M059J (cell line): ENCODE measurements around the gene GGTLC3. TPM values are rescaled to one million over a fixed set of nuclear protein-coding genes. Genes with fewer than 3 reads are reported as not detected.
"Not testable (repeated sequence)": the region's sequence is repeated elsewhere in the genome, so short reads cannot be mapped to it uniquely, and the experiment has no call there.

ENCODE experiments used
- DNase-seq: peaks from one replicate; pipeline ENCODE4 v3.0.0-alpha.2; 2012; ENCODE audit warnings: low read depth
- total RNA-seq: library from RNA; depleted of rRNA; stranded (reverse); fragments of >200 nt; shearing (Covaris generic); gene quantifications from 2 replicates; pipeline ENCODE4 v1.2.3, GENCODE V29; 2014; rRNA removed

GGTLC3 gene
- total RNA-seq = not detected in 2 replicates

DNA sequence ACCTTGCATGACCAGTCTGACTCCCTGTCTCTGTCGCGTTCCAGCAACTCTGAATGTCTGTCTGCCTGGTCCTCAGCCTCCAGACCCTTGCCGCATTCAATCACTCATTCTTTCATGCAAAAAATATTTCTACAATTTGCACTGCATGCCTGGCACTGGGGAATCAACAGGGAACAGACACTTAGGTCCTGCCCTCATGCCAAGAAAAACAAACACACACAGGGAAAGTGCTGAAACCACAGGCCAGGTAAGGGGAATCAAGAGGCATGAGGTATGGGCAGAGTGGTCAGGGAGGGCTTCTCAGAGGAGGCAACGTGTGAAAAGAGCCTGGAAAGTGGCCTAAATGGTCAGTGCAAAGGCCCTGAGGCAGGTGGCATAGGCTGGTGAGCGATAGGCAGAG lies at the start of gene GGTLC3:
GGTLC3 (minus strand) TSS at position 101 of the 400 bp plus-strand sequence. CDS start 264 bp downstream, outside the sequence.
- not testable (repeated sequence) for DNase-seq

DNA sequence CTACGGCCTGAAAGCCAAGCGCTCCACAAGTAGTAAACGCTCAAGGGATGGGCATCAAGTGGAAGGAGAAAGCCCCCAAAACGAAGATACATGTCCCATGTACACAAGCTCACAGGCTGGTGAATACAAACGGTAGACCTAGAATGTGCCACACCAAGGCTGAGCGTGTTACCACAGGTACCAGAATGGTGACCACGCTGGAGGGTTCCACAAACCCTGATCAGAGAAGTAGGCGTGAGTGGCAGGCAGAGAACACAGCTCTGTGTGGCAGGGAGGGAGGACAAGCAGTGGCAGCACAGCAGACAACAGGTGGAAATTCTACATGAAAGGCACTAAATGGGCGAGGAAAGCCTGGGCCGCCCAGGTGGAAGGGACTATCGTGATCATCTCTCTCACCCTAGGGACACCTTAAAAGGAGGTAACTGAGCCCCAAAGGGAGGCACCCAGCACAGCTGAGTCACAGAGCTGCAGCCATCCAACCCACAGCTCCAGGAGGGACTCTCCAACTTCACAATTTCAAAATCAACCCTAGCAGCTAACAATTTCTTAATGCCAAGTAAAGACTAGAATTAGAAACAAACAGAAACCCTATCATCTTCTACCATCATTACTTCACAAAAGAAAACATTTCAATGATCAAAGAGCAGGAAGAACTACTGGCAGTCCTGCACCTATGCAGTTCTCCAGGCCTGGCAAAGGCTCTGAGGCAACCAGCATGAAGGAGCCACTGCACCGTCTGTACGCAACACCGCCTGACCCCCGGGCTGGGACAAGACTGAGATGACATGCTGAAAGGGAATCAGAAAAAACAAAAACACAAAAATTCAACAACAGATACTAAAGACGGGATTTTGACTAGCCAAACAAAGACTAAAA lies 42.4 kb upstream of the GGTLC3 start:
- not testable (repeated sequence) for DNase-seq

DNA sequence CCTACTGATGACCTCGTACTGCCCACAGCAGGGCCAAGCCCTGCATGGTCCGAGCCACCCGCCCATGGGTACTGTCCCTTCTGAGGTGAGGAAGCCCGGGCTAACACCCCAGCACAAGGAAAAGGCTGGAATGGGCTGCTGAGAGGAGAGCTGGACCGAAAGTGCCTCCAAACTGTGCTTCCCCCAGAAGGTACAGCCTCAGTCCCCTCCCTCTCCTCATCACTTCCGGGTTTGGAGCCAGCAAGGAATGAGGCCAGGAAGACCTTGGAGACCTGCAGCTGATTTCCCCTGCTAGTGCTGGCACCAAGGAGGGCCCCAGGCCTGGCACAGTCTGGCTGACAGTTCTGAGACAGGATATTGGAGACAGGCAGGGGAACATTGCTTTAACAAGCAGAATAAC lies 41.0 kb upstream of the GGTLC3 start:
- DNase-seq = not testable (repeated sequence)

DNA sequence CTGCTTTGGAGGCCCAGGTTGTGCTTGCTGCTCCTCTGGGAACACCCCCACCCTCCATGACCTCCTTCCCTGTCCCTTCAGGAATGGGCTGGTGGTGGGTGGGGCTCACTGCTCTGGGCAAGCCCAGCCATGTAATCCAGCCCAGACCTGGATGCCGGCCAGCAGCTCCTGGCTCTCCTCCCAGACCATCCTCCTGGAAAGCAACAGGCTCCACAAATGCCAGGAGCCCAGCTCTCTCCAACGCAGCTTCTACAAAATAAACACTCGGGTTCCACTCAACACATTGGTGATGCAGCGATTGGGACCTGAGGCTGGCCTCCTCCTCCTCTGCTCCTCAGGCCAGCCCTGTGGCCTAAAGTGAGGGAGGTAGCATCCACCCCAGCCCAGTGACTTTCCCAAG lies 40.6 kb upstream of the GGTLC3 start:
- DNase-seq = not testable (repeated sequence)

DNA sequence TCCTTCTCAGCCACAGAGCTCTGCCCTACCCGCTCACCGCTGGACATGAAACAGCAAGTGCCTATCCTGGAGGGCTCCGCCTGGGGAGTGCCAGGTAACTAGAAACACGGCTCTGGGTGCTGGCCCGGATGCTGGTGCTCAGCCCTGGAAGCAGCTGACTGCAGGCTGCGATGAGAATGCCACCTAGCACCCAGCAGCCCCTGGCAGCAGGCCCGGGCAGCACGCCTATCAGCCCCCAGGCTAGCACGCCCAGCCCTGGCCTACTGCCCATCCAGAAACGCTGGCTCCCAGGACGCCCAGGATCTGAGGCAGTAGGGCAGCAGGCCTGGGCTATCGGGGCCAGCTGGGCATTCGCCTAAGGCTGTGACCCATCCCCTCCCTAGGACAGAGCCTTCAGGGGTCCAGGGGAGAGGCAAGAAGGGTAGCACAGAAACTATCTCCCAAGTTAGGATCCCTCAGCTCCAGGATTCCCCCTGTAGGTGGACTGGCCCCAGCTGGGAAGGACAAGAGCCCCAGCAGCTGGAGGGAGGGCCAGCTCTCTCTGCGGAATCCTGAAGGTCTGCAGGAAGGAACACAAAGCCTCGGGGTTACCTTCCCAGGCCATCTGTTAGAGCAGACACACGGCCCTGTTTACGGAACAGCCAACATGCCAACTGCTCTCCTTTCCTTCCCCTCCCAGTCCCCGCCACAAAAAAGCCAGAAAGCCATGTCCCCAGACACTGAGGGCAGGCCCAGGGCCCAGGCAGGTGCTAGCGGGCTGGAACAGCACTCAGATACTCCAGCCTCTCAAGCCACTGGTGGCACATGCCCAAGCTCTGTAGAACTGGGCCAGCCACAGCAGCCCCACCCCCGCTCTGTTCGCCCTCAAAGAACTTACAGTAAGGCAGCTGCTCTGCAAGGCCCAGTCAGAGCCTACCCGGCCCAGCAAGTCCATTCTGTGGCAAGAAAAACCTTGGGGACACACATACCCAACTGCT lies 36.6 kb upstream of the GGTLC3 start:
- DNase-seq = not testable (repeated sequence)

DNA sequence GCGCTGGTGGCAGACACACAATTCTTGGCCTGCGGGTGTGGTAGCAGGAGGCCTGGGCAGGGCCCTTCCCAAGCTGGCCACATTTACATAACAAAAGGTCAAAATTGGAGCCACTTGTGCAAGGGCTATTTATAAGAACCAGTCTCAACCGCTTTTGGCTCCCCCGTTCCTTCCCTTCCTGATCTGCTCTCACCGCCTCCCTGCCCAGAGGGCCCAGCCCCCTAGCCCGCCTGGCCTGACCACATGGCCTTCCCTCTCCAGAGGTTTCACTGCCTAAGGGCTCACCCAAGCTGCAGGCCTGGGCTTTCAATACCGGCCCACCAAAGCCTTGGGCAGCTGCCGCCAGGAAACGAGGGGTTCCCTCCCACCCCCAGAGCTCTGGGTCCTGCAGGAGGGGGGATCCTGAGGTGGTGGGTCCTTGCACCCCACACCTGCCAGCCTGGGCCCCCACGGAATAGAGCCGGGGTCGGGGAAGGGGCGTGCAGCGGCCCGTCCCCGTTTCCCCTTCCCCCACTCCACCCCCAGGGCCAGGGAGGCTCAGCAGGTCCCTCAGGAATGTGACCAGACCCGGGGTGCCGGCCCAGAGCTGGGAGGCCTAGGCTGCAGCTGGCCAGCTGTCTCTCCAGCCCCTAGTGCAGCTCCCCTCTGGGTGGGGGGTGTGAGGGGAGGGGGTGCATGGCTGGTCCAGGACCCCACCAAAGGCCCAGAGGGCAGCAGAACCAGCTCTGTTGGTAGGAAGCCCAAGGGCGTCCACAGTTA lies 35.1 kb upstream of the GGTLC3 start:
- DNase-seq = not testable (repeated sequence)

DNA sequence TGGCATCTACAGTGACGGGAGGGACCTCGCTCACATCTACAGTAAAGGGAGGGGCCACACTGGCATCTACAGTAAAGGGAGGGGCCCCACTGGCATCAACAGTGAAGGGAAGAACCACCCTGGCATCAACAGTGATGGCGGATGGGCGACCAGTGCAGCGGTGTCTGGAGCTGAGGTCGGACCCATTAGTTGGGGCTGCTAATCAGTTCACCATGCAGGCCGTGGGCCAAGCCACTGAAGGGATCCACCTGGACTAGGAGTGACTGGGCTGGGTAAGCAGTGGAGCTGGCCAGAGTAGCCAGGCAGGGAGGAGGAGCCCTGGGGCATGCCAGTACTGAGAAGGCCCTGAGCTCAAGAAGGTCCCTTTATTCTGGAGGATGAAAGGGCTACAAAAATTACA lies 33.1 kb upstream of the GGTLC3 start:
- DNase-seq = not testable (repeated sequence)

DNA sequence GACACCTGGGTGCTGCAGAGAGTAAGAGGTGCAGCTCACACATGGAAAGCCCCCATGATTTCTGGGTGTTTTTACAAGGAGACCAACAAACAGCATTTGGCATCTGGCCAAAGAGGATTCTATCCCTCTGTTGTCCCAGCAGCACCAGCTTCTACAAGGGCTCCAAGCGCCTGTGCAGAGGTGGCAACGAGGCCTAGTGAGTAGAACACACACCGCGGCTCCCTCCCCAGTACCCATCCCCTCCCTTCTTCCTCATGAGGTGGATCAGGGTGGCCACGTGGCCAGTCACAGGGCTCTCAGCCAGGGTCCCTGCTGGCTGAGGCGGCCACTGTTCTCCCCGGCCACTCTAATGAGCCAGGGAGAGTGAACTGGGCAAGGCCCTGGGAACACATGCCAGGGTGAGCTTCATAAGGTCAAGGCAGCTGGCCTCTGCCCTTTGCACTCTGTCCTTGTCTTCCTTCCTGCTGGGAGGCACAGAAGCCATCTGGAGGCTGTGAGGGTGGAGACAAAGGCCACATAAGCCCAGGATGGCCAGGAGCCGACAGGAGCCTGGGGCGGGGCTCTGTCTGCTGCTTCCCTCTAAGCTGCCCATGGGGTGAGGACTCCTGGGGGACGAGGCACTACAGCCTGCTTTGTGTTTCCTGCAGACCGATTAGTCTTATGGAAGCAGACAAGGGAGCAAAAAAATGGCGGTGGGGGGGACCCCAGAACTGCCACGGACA lies 31.7 kb upstream of the GGTLC3 start:
- not testable (repeated sequence) for DNase-seq

DNA sequence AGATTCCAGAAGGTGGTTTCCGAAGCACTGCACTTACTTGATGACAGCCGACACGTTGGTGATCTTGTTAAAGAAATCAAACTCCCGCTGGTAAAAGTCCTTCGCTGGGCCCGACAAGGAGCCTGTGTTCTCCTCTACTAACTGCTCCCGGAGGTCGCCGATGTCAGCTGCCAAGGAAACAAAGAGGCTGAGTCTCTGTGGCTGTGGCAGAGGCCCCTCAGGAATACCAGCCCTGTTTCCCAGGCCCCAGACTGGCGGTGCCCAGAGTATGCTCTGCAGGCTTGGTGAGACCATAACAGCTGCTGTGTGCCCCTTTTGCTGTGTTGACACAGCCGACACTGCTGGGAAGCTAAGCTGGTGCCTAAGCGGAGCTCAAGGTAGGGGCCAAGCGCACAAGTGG lies 26.7 kb upstream of the GGTLC3 start:
- not testable (repeated sequence) for DNase-seq

DNA sequence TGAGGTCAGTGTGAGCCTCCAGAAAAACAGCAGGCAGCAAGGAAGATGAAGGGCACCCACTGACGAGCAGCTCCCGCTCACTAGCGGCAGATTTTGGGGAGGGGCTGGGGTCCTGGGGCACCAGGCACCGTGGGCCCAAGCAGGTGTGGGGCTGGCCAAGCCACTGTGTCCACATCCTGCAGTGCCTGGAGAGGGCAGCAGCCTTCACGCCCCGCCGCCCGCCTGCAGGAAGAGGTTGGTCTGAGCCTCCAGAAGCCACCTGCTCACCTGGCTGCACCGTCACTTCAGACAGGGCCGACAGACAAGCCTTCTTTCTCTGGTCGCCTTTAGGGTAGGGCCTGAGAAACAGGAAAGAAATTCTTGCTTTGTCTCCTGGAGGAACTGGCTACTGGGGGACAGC lies 25.4 kb upstream of the GGTLC3 start:
- not testable (repeated sequence) for DNase-seq

DNA sequence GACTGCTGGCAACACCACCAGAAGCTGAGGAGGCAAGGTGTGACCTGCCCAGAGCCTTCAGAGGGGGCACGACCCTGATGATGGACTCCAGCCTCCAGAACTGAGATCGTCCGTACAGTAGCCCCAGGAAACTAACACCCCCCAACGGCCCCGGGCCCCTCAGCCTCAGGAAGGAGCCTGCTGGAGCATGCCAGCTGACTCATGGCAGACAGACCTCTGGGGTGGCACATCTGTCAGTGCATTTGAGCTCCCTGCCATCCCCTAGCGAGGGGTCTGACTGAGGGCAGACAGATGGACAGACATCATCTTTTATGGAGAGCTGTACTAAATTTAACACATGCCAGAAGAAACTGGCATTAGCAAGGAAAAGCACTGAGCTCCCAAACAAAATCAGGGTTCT lies 22.0 kb upstream of the GGTLC3 start:
- DNase-seq = not testable (repeated sequence)

DNA sequence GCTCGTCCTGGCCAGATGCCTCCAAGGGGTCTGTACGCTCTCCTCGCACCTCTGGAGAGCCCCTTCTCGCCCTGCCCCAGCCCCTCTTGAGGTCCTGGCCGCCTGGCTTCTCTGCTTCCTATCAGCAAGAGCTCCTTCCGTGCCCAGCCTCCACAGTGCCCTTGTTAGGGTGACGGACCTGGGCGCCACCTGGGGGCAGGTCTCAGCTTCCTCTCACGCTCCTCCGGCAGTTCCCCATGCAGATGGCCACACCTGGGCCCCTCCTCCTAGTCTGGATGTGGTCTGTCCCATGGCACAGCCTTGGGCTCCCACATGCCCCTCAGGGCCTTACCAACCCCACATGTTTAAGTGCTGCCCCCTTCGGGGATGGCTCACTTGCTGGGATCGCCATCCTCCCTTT lies 16.4 kb upstream of the GGTLC3 start:
- not testable (repeated sequence) for DNase-seq

DNA sequence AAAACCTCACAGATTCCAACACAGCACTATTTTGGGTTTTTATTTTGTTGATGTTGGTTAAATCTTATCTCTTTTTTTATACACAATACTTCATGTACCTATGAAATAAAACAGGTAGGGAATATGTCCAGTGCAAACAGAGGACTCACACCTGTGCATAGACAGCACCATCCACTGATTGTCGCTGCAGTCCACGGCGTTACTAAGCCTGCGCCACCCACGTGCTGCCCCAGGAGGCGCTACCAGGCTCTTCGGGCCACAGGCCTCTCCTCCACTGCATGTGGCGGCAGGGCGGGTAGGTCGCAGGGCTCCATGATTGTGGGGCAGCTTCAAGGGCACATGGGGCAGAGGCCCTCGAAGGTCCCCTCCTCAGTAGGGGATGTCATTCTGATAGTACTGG lies 15.7 kb upstream of the GGTLC3 start:
- not testable (repeated sequence) for DNase-seq

DNA sequence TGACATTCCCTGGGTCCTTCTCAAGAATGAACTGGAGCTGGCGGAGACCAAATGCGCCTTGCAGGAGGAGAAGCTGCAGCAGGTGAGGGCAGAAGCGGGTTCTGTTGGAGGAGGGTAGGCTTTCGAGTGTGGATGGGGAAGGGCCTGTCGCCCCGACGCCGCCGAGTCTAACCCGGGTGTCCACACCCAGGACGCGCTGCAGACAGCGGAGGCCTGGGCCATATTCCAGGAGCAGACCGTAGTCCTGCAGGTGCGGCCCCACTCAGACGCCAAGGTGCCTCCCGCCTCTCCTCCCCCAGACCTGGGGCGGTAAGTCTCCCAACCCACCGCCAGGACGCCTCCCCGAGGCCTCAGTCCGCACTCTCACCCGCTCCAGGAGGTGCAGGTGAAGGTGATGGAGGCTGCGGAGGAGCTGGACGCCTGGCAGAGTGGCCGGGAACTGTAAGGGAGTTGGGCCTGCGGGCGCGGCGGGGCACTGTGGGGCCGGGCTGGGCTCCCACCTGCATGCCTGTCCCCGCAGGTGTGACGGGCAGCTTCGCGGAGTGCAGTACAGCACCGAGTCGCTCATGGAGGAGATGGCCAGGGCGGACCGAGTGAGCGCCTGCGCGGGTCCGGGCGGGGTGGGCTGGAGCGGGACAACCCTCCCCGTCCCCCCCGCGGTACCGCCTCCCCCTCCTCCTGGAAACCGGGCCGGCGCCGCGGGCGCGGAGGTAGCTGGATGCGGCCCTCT lies 11.6 kb upstream of the GGTLC3 start:
- DNase-seq = not testable (repeated sequence)

DNA sequence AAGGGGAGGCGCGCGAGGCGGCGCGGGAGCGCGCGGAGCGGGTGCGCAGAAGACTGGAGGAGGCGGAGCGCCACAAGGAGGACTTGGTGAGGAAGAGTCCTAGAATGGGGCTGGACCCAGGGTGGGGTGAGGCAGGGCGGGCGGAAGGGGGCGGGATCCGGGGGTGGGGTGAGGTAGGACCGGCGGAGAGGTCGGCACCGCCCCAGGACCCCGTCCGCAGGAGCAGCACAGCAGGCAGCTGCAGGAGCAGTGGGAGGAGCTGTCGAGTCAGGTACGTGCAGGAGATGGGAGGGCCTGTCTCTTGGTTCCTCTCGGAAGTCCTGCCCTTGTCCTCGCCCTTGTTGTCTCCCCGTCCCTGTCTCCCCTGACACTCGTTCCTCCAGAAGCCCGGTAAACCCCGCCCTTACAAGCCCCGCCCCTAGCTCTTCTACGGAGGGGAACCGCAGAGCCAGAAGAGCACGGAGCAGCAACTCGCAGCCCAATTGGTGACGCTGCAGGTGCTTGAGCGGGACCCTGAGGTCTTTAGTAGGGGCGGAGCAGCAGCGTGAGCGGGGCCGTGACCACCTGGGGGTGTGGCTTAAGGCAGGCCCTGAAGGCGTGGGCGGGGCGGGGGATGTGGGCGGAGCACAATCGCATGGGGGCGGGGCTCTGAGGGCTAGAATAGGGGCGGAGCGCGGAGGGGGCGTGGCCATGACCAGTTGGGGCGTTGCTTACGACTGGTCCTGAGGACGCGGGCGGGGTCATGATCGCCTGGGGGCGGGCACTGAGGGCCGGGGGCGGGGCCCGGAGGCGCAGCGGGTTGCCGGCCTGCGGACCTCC lies 10.8 kb upstream of the GGTLC3 start:
- DNase-seq = not testable (repeated sequence)

DNA sequence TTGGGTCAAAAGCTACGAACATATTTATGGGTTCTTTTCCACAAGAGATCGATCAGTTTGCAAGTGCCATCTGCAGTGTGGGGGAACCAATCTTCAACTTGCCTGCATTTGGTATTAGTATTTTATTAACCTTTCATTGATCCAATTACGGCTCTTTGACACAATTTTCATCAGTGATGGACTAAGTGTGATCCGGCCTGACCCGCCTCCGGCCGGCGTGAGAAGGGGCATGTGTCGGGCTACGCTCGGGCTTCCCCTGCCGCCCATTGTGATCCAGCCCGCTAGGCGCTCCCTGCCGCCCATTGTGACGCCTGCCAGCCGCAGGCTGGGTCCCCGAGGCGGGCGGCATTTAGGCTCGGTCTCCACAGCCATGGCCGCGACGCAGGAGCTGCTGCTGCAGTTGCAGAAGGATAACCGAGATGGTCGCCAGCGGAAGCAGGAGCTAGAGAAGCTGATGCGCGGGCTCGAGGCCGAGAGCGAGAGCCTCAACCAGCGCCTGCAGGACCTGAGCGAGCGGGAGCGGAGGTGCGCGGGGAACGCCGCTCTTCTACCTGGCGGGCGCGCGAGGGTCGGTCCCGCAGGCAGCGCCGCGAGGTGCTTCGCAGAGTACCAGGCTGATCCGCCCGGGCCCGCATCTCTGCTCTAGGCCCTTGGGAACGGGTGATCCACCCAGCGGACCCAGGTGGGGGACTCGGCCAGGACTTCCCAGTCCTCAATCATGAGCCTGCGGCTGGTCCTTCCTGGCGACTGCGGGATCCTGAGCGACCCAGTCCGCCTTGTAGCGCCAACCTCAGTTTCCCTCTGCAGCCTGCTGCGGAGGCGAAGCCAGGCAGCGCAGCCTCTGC lies 10.0 kb upstream of the GGTLC3 start, which contains the start of gene TMEM191B:
TMEM191B (plus strand) TSS at position 51 of the 845 bp plus-strand sequence; CDS start at position 230, 179 bp downstream.
- not testable (repeated sequence) for DNase-seq

DNA sequence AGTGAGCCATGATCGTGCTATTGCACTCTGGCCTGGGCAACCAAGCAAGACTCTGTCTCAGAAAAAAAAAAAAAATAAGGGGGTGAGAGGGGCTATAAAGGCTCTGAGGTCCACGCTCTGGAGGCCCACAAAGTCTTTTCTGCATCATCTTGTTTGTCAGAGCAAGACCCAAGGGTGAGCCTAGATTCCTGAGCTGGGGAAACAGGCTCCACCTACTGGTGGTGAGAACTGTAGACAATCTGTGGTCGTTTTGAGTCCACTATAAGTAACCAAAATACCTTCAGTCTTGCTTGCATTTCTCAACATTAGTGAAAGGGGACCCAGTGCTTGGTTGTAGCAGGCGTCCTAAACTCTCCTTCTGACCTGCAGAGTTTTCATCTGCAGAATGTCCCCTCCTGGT lies 5.4 kb upstream of the GGTLC3 start:
- DNase-seq = not testable (repeated sequence)

DNA sequence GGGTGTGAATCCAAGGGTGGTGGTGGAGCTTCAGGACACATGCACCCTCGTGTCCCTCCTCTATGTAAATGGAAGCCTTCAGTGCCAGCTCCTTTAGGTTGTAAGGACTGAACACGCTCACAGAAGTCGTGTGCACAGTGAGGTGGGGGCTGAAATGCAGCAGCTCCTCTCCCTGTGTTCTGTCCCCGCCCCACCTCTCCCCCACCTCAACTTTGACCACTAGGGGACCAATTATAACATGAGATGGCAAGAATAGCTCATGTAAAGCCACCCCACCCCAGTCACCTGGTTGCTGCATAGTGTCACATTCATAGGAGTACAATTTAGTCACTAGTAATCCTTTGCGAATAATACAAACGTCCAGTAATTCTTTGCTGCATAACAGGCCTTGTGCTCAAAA lies 4.8 kb upstream of the GGTLC3 start:
- not testable (repeated sequence) for DNase-seq
